H9 (cell line): ENCODE measurements around the gene C10orf120. TPM values are rescaled to one million over a fixed set of nuclear protein-coding genes. Genes with fewer than 3 reads are reported as not detected.

Experiments used
- DNase-seq: peaks from one replicate; pipeline ENCODE4 v3.0.0-alpha.2; 2017
- H2AFZ ChIP-seq: one replicate; pipeline ENCODE4 v1.6.1; 2013; ENCODE audit warnings: mild to moderate bottlenecking, low read length, control low read depth, moderate library complexity
- H2AK5ac ChIP-seq: 2 replicates; pipeline ENCODE4 v1.6.1; 2013; ENCODE audit warnings: low read length, control low read depth, mixed read lengths; ENCODE audit not compliant: insufficient read length
- H2BK120ac ChIP-seq: one replicate; pipeline ENCODE4 v1.6.1; 2013; ENCODE audit warnings: low read depth, mild to moderate bottlenecking, low read length, control low read depth, inconsistent platforms; ENCODE audit not compliant: poor library complexity, severe bottlenecking
- H2BK12ac ChIP-seq: 2 replicates; pipeline ENCODE4 v1.6.1; 2013; ENCODE audit warnings: low read length, control low read depth, mixed read lengths, low read depth; ENCODE audit not compliant: insufficient read length
- H2BK15ac ChIP-seq: 2 replicates; pipeline ENCODE4 v1.6.1; 2013; ENCODE audit warnings: low read depth, low read length, control low read depth
- H2BK20ac ChIP-seq: one replicate; pipeline ENCODE4 v1.6.1; 2013; ENCODE audit warnings: low read depth, mild to moderate bottlenecking, low read length, control low read depth, inconsistent platforms; ENCODE audit not compliant: poor library complexity, severe bottlenecking
- H2BK5ac ChIP-seq: 2 replicates; pipeline ENCODE4 v1.6.1; 2013; ENCODE audit warnings: low read length, control low read depth, mixed read lengths; ENCODE audit not compliant: insufficient read length
- H3K14ac ChIP-seq: 2 replicates; pipeline ENCODE4 v1.6.1; 2013; ENCODE audit warnings: low read length, control low read depth; ENCODE audit not compliant: insufficient read depth
- H3K18ac ChIP-seq: 2 replicates; pipeline ENCODE4 v1.6.1; 2013; ENCODE audit warnings: low read depth, mild to moderate bottlenecking, mixed read lengths, low read length, control low read depth; ENCODE audit not compliant: insufficient read length
- H3K23ac ChIP-seq: 2 replicates; pipeline ENCODE4 v1.6.1; 2013; ENCODE audit warnings: low read length, control low read depth, mixed read lengths, low read depth; ENCODE audit not compliant: insufficient read length
- H3K23me2 ChIP-seq: 2 replicates; pipeline ENCODE4 v1.6.1; 2013; ENCODE audit warnings: low read depth, mild to moderate bottlenecking, mixed read lengths, low read length, control low read depth; ENCODE audit not compliant: insufficient read length, poor library complexity, severe bottlenecking
- H3K27ac ChIP-seq: 2 replicates; pipeline ENCODE4 v1.5.1; 2013; ENCODE audit warnings: low read length, control low read depth, mixed read lengths, low read depth; ENCODE audit not compliant: insufficient read length
- H3K27me3 ChIP-seq: 2 replicates; pipeline ENCODE4 v1.6.1; 2013; ENCODE audit warnings: low read length, control low read depth, inconsistent platforms; ENCODE audit not compliant: insufficient read depth
- H3K4ac ChIP-seq: 2 replicates; pipeline ENCODE4 v1.6.1; 2013; ENCODE audit warnings: low read depth, mild to moderate bottlenecking, control low read depth, inconsistent platforms, low read length, moderate library complexity
- H3K4me1 ChIP-seq: 2 replicates; pipeline ENCODE4 v1.6.1; 2013; ENCODE audit warnings: low read length, control low read depth, inconsistent platforms; ENCODE audit not compliant: insufficient read depth
- H3K4me2 ChIP-seq: 2 replicates; pipeline ENCODE4 v1.6.1; 2013; ENCODE audit warnings: low read length, control low read depth, mixed read lengths; ENCODE audit not compliant: insufficient read length, insufficient read depth
- H3K56ac ChIP-seq: 2 replicates; pipeline ENCODE4 v1.6.1; 2013; ENCODE audit warnings: low read depth, mild to moderate bottlenecking, mixed read lengths, low read length, control low read depth; ENCODE audit not compliant: insufficient read length
- H3K79me1 ChIP-seq: 2 replicates; pipeline ENCODE4 v1.6.1; 2013; ENCODE audit warnings: low read depth, mild to moderate bottlenecking, moderate library complexity, low read length, control low read depth, inconsistent platforms; ENCODE audit not compliant: insufficient read depth, poor library complexity, severe bottlenecking
- H3K79me2 ChIP-seq: 2 replicates; pipeline ENCODE4 v1.6.1; 2013; ENCODE audit warnings: low read length, control low read depth, inconsistent platforms; ENCODE audit not compliant: insufficient read depth
- H3K9ac ChIP-seq: 2 replicates; pipeline ENCODE4 v1.6.1; 2013; ENCODE audit warnings: low read length, control low read depth, mixed read lengths; ENCODE audit not compliant: insufficient read length; ENCODE audit errors: extremely low read depth
- H3K9me3 ChIP-seq: one replicate; pipeline ENCODE4 v1.6.1; 2013; ENCODE audit warnings: low read depth, low read length, inconsistent platforms; ENCODE audit not compliant: control insufficient read depth
- H3T11ph ChIP-seq: one replicate; pipeline ENCODE4 v1.6.1; 2013; ENCODE audit warnings: mild to moderate bottlenecking, low read length, control low read depth, inconsistent platforms
- H4K20me1 ChIP-seq: one replicate; pipeline ENCODE4 v1.6.1; 2013; ENCODE audit not compliant: control insufficient read depth, insufficient read length, insufficient read depth
- H4K5ac ChIP-seq: 2 replicates; pipeline ENCODE4 v1.6.1; 2013; ENCODE audit warnings: low read depth, mild to moderate bottlenecking, mixed read lengths, low read length, control low read depth; ENCODE audit not compliant: insufficient read length
- H4K8ac ChIP-seq: replicated peaks from 2 replicates; pipeline ENCODE4 v1.6.1; 2013; ENCODE audit warnings: low read length, control low read depth, mixed read lengths, low read depth; ENCODE audit not compliant: insufficient read length
- H4K91ac ChIP-seq: 2 replicates; pipeline ENCODE4 v1.6.1; 2013; ENCODE audit warnings: low read depth, mild to moderate bottlenecking, moderate library complexity, mixed read lengths, low read length, control low read depth; ENCODE audit not compliant: insufficient read length
- H3K27ac Mint-ChIP-seq, 3 experiments: 2 replicates in 2 of 3; 3 replicates in 1 of 3; pipeline ENCODE4 v1.8.0; 2020 to 2021; ENCODE audit warnings: mixed read lengths in 3 of 3, mild to moderate bottlenecking in 1 of 3, moderate library complexity in 1 of 3
- H3K27me3 Mint-ChIP-seq: 2 replicates; pipeline ENCODE4 v1.8.0; 2021; ENCODE audit warnings: low read depth, mild to moderate bottlenecking, moderate library complexity, mixed read lengths
- H3K36me3 Mint-ChIP-seq, 3 experiments: 2 replicates in 2 of 3; 3 replicates in 1 of 3; pipeline ENCODE4 v1.8.0; 2020 to 2021; ENCODE audit warnings: low read depth in 3 of 3, mixed read lengths in 3 of 3; ENCODE audit not compliant: insufficient read depth in 1 of 3
- H3K4me1 Mint-ChIP-seq, 2 experiments: 2 replicates each; pipeline ENCODE4 v1.8.0; 2020; ENCODE audit warnings: mixed read lengths in 2 of 2
- H3K4me3 Mint-ChIP-seq, 2 experiments: 2 replicates in 1 of 2; 3 replicates in 1 of 2; pipeline ENCODE4 v1.8.0; 2020 to 2021; ENCODE audit warnings: mild to moderate bottlenecking in 2 of 2, mixed read lengths in 2 of 2, moderate library complexity in 1 of 2
- H3K9me3 Mint-ChIP-seq, 2 experiments: 2 replicates in 1 of 2; 3 replicates in 1 of 2; pipeline ENCODE4 v1.8.0; 2020; ENCODE audit warnings: mild to moderate bottlenecking in 2 of 2, mixed read lengths in 2 of 2, moderate library complexity in 1 of 2
- WGBS: extraction: QIAGEN DNeasy Blood & Tissue Kit; methylation state at CpG from one replicate; pipeline ENCODE4 v1.1.7; 2013; ENCODE audit warnings: missing lambda C conversion rate, low lambda C conversion rate, mixed read lengths; ENCODE audit not compliant: insufficient read length; ENCODE audit errors: extremely low coverage; 5-methylcytosine and 5-hydroxymethylcytosine counted together
- total RNA-seq: library from RNA; stranded (reverse); gene quantifications from 2 replicates; pipeline ENCODE4 v1.2.1, GENCODE V29; 2021
- TF ChIP-seq, protein P1 (sequence below): fragments of 200-600 bp; sonication (generic); conservative IDR thresholded peaks from 3 replicates; pipeline ENCODE4 v1.8.0; 2021; ENCODE audit warnings: antibody characterized with exemption, mild to moderate bottlenecking

C10orf120 gene
- total RNA-seq, 1 experiment from 2014 or later, result not detected

DNA sequence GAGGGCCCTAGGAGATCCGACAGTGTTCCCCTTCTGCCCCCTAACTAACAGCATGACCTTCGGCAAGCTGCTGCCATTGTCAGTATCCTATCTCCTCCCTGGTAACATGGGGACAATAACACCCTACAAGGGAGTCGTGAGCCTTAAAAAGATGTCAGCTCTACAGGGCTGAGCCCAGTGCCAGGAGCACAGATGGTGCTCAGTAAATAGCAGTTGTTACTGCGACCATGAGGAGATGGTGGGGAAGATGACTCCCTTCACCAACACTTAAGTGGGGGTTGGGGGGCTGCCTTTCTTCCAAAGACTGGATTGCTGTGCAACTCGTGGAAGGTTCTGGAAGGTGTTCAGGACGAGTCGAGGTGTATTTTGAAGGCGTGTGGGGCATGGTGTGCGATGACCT lies 29.5 kb upstream of the C10orf120 start:
- no peaks in the 10 kb centered on the region for H4K20me1 ChIP-seq
- Mint-ChIP-seq H3K4me1 (peaks cover 18% of the 10 kb centered on the region in 2 experiments), H3K36me3 (no peaks in the 10 kb centered on the region), H3K4me3 (no peak overlapping the region), H3K27me3 (no peaks in the 10 kb centered on the region; the same call in none of the 2 replicates), H3K9me3 (no peaks in the 10 kb centered on the region), H3K27ac (no peak overlapping the region)
- H3K27ac ChIP-seq, result no peak overlapping the region
- H3T11ph ChIP-seq, result no peak overlapping the region
- H4K8ac ChIP-seq, result no peak overlapping the region
- H3K23me2 ChIP-seq, result no peaks in the 10 kb centered on the region
- no peak overlapping the region for H2BK12ac ChIP-seq
- H2BK15ac ChIP-seq, result no peak overlapping the region
- no peak overlapping the region for H3K18ac ChIP-seq
- no peaks in the 10 kb centered on the region for H3K27me3 ChIP-seq
- no peak overlapping the region for H2AK5ac ChIP-seq
- no peak overlapping the region for H3K23ac ChIP-seq
- no peak overlapping the region for H4K5ac ChIP-seq
- no peak overlapping the region for H2BK5ac ChIP-seq
- no peak overlapping the region for H3K56ac ChIP-seq
- H2BK20ac ChIP-seq, result no peak overlapping the region
- no peaks in the 10 kb centered on the region for H3K79me1 ChIP-seq
- no peak overlapping the region for H3K4ac ChIP-seq
- no peak overlapping the region for H2AFZ ChIP-seq
- DNase-seq, result no peak
- H3K79me2 ChIP-seq, result no peaks in the 10 kb centered on the region
- H3K4me2 ChIP-seq, result no peak overlapping the region
- no CpG with 5 or more reads among the region's 9 CpGs for WGBS
- no peak overlapping the region for H3K9ac ChIP-seq
- TF ChIP-seq, protein P1, sequence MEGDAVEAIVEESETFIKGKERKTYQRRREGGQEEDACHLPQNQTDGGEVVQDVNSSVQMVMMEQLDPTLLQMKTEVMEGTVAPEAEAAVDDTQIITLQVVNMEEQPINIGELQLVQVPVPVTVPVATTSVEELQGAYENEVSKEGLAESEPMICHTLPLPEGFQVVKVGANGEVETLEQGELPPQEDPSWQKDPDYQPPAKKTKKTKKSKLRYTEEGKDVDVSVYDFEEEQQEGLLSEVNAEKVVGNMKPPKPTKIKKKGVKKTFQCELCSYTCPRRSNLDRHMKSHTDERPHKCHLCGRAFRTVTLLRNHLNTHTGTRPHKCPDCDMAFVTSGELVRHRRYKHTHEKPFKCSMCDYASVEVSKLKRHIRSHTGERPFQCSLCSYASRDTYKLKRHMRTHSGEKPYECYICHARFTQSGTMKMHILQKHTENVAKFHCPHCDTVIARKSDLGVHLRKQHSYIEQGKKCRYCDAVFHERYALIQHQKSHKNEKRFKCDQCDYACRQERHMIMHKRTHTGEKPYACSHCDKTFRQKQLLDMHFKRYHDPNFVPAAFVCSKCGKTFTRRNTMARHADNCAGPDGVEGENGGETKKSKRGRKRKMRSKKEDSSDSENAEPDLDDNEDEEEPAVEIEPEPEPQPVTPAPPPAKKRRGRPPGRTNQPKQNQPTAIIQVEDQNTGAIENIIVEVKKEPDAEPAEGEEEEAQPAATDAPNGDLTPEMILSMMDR, result no peak
- H3K14ac ChIP-seq, result no peak overlapping the region
- H3K4me1 ChIP-seq, result peaks cover 4% of the 10 kb centered on the region; the same call in 1 of the 2 replicates
- H4K91ac ChIP-seq, result no peak overlapping the region
- no peaks in the 10 kb centered on the region for H3K9me3 ChIP-seq
- H2BK120ac ChIP-seq, result no peak overlapping the region
